Esophagus squamous epithelium (tissue), 4 donors: ENCODE measurements around the gene ANKRD11.
"Not testable (repeated sequence)": the region's sequence is repeated elsewhere in the genome, so short reads cannot be mapped to it uniquely, and the experiment has no call there.

ENCODE experiments used
- POLR2A ChIP-seq, 4 donors: fragments of 450-650 bp; IDR thresholded peaks; one replicate each; pipeline ENCODE4 v1.6.1; 2017; ENCODE audit warnings: antibody characterized with exemption in 4 of 4, mild to moderate bottlenecking in 4 of 4, moderate library complexity in 3 of 4
- TF ChIP-seq, protein P1 (sequence below), 6 experiments: fragments of 450-650 bp in 4 of 6; fragments of 200-600 bp in 2 of 6; sonication (generic) in 2 of 6; IDR thresholded peaks; one replicate each; pipeline ENCODE4 v1.5.1; 2016 to 2019; ENCODE audit warnings: antibody characterized with exemption in 6 of 6, mild to moderate bottlenecking in 4 of 6, moderate library complexity in 4 of 6

DNA sequence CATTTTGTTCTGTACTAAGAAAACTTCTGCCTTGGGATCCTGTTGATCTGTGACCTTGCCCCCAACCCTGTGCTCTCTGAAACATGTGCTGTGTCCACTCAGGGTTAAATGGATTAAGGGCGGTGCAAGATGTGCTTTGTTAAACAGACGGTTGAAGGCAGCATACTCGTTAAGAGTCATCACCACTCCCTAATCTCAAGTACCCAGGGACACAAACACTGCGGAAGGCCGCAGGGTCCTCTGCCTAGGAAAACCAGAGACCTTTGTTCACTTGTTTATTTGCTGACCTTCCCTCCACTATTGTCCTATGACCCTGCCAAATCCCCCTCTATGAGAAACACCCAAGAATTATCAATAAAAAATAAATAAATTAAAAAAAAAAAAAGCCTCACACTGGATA, 27.0 kb downstream of the ANKRD11 start:
- not testable (repeated sequence) for TF ChIP-seq POLR2A (IDR thresholded peaks at IDR 0.05)
- TF ChIP-seq, protein P1, sequence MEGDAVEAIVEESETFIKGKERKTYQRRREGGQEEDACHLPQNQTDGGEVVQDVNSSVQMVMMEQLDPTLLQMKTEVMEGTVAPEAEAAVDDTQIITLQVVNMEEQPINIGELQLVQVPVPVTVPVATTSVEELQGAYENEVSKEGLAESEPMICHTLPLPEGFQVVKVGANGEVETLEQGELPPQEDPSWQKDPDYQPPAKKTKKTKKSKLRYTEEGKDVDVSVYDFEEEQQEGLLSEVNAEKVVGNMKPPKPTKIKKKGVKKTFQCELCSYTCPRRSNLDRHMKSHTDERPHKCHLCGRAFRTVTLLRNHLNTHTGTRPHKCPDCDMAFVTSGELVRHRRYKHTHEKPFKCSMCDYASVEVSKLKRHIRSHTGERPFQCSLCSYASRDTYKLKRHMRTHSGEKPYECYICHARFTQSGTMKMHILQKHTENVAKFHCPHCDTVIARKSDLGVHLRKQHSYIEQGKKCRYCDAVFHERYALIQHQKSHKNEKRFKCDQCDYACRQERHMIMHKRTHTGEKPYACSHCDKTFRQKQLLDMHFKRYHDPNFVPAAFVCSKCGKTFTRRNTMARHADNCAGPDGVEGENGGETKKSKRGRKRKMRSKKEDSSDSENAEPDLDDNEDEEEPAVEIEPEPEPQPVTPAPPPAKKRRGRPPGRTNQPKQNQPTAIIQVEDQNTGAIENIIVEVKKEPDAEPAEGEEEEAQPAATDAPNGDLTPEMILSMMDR (IDR thresholded peaks at IDR 0.05): not testable (repeated sequence)
